ENCODE results near the gene SGCD.

DNA sequence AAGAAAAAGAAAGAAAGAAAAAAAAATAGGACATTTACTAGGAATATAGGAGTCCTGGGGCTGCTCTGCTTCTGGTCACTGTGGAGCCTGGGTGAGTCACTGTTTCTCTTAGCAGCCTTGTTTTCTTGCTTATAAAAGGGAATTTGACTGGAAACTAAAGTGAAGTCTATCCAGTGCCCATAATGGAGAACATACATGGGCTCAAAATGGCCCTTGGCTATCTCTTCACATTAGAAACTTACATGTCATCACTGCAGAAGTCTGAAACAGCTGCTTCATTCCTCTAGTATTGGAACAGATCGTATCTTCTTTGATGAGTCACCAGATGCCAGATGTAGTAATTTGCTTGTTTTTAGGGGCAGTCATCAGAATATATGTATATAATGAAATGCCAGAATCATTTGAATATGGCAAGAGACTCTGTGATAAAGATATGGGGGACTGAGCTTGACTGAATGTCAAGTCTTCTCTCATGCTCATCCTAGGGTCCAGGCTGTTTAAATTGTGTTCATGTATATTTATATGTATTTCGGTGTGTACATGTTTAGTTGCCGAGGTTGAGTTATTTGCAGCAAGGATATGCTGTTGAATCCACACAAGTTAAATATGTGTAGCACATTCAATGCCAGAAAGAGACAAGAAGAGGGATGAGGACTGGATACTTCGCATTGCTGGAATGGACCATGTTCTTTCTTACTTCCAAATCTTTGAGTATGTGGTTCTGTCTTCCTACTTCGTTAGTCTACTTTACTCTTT is 56.7 kb downstream of the SGCD start:
- TF ChIP-seq, protein P1, sequence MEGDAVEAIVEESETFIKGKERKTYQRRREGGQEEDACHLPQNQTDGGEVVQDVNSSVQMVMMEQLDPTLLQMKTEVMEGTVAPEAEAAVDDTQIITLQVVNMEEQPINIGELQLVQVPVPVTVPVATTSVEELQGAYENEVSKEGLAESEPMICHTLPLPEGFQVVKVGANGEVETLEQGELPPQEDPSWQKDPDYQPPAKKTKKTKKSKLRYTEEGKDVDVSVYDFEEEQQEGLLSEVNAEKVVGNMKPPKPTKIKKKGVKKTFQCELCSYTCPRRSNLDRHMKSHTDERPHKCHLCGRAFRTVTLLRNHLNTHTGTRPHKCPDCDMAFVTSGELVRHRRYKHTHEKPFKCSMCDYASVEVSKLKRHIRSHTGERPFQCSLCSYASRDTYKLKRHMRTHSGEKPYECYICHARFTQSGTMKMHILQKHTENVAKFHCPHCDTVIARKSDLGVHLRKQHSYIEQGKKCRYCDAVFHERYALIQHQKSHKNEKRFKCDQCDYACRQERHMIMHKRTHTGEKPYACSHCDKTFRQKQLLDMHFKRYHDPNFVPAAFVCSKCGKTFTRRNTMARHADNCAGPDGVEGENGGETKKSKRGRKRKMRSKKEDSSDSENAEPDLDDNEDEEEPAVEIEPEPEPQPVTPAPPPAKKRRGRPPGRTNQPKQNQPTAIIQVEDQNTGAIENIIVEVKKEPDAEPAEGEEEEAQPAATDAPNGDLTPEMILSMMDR (conservative IDR thresholded peaks at IDR 0.05) = no peak
- TF ChIP-seq ZFX (IDR thresholded peaks at IDR 0.05) = no peak

Measured in C4-2B (cell line).